GM12801 (cell line): ENCODE data around the gene MYCN.

Source experiments
- CTCF ChIP-seq: IDR thresholded peaks from one replicate; pipeline ENCODE4 v1.5.1; 2011; ENCODE audit warnings: control low read depth; ENCODE audit not compliant: insufficient read length; ENCODE audit errors: extremely low read depth

Gene MYCN

GRCh38 chr2:15936277-15937104, 3.9 kb upstream of the MYCN start:
- no peak for TF ChIP-seq CTCF

- no peak for TF ChIP-seq CTCF
Observed at GRCh38 chr2:15937105-15937881, 3.1 kb upstream of the MYCN start.

- no peak for TF ChIP-seq CTCF
Observed at GRCh38 chr2:15937882-15938802, 2.2 kb upstream of the MYCN start.

GRCh38 chr2:15938803-15939555, 1.4 kb upstream of the MYCN start:
- no peak for TF ChIP-seq CTCF

GRCh38 chr2:15939556-15939853, 845 bp upstream of the MYCN start:
- TF ChIP-seq CTCF = no peak

- no peak for TF ChIP-seq CTCF
Observed at GRCh38 chr2:15940661-15941480, 521 bp downstream of the MYCN start.
